Measurements from ENCODE around the gene OR52M1.

OR52M1 gene

DNA sequence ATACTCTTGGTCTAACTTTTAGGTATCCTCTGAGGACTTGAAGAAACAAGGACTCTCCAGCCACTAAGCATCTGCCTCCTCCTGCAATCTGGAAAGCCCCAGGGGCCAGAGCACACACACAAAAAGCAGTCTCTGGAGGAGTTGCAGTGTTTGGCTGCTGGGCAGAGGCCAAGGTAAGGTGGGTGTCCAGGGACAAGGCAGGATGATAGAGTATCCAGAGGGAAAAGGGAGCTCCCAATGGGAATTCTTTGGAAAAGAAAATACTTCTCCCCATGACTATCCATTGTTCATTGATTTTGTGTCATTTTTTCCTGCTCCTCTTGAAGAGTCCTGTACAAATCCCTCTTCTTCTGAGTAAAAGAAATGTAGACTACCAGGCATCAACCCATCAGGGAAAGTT lies 36.5 kb downstream of the OR52M1 start, which contains the start of gene OR52I2:
Gene OR52I2, plus strand, starts transcription at position 301 of the 400 bp plus-strand sequence.
- H3K36me3 ChIP-seq (ENCODE audit: insufficient read depth, low read length): no peaks in the 10 kb centered on the region
- H3K4me1 ChIP-seq (ENCODE audit: insufficient read depth, low read length): no peaks in the 10 kb centered on the region

DNA sequence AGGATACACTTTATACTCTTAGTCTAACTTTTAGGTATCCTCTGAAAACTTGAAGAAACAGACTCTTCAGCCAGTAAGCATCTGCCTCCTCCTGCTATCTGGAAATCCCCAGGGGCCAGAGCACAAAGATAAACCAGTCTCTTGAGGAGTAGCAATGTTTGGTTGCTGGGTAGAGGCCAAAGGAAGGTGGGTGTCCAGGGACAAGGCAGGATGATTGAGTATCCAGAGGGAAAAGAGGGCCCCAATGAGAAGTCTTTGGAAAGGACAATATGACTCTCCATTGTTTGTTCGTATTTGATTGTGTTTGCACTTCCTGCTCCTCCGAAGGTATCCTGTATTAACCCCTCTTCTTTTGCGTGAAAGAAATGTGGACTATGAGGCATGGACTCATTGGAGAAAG lies 44.0 kb downstream of the OR52M1 start:
- H3K9me3 ChIP-seq (ENCODE audit: low read length): no peaks in the 10 kb centered on the region
- no peaks in the 10 kb centered on the region for H3K4me1 ChIP-seq (ENCODE audit: insufficient read depth, low read length)
- no peaks in the 10 kb centered on the region for H3K27me3 ChIP-seq (ENCODE audit: insufficient read depth, low read length)
- H3K4me3 ChIP-seq (ENCODE audit: low read length): no peak overlapping the region
- no peak overlapping the region for H2AFZ ChIP-seq (ENCODE audit: low read depth, low read length)
- no peaks in the 10 kb centered on the region for H3K36me3 ChIP-seq (ENCODE audit: insufficient read depth, low read length)

More for the DNA sequence above, 36.5 kb downstream of the OR52M1 start, which contains the start of gene OR52I2:
- H2AFZ ChIP-seq (ENCODE audit: low read depth, low read length): no peak within 1 kb of the TSS
- no peaks in the 10 kb centered on the region for H3K27me3 ChIP-seq (ENCODE audit: insufficient read depth, low read length)
- no peak within 1 kb of the TSS for H3K4me3 ChIP-seq (ENCODE audit: low read length)
- no peaks in the 10 kb centered on the region for H3K9me3 ChIP-seq (ENCODE audit: low read length)

GRCh38 chr11:4593739-4594138 lies 48.7 kb downstream of the OR52M1 start, which contains the start of gene OR52I1:
TSS of gene OR52I1 (plus strand) at chr11:4594039. CDS start at chr11:4594039, 0 bp downstream.
- Histone ChIP-seq H3K4me3 (ENCODE audit: low read length) (no peak within 1 kb of the TSS), H3K9me3 (ENCODE audit: low read length) (no peaks in the 10 kb centered on the region), H3K4me1 (ENCODE audit: insufficient read depth, low read length) (no peaks in the 10 kb centered on the region), H3K36me3 (ENCODE audit: insufficient read depth, low read length) (peaks cover 3% of the 10 kb centered on the region), H3K27me3 (ENCODE audit: insufficient read depth, low read length) (no peaks in the 10 kb centered on the region), H2AFZ (ENCODE audit: low read depth, low read length) (no peak within 1 kb of the TSS)

Data from neuron (in vitro differentiated cells).